CD4-positive, alpha-beta T cell (primary cell): Measurements from ENCODE around the gene LAMTOR3. TPM values are rescaled to one million over a fixed set of nuclear protein-coding genes. Genes with fewer than 3 reads are reported as not detected.

ENCODE experiments used
- ATAC-seq: fragments of 200-7000 bp; cut with Tn5 transposase; one replicate; pipeline ENCODE4 v1.10.0; 2022; ENCODE audit warnings: mild to moderate bottlenecking; ENCODE audit not compliant: poor library complexity
- CTCF ChIA-PET: fragments of 350-600 bp; sonication (Branson Sonifier 250); formaldehyde crosslinking; loops from one replicate; lab custom pipeline; 2021; ENCODE audit warnings: antibody characterized with exemption, inconsistent platforms; lab: Charles Lee
- POLR2A ChIA-PET: fragments of 350-600 bp; sonication (Branson Sonifier 250); formaldehyde crosslinking; loops from one replicate; lab custom pipeline; 2021; ENCODE audit warnings: antibody characterized with exemption, inconsistent platforms; lab: Charles Lee
- DNase-seq, 14 experiments: peaks; one replicate each; pipeline ENCODE4 v3.0.0-alpha.2; 2013 to 2020; ENCODE audit warnings: mixed read lengths in 2 of 14
- H3K27ac ChIP-seq, 2 donors: one replicate each; pipeline versions ENCODE4 v1.5.1 to v1.7.0; 2013; ENCODE audit warnings: low read length in 2 of 2, low read depth in 1 of 2, mild to moderate bottlenecking in 1 of 2
- H3K27me3 ChIP-seq, 2 experiments: 1 replicate in 1 of 2; 2 replicates in 1 of 2; pipeline versions ENCODE4 v1.6.1 to v1.7.0; 2013; ENCODE audit warnings: low read length in 2 of 2, control low read depth in 1 of 2, mild to moderate bottlenecking in 1 of 2, moderate library complexity in 1 of 2; ENCODE audit not compliant: insufficient read depth in 2 of 2, control insufficient read depth in 1 of 2
- H3K36me3 ChIP-seq: one replicate; pipeline ENCODE4 v1.6.1; 2013; ENCODE audit warnings: low read length, control low read depth; ENCODE audit not compliant: insufficient read depth
- H3K4me1 ChIP-seq: one replicate; pipeline ENCODE4 v1.6.1; 2013; ENCODE audit warnings: low read length, control low read depth; ENCODE audit not compliant: insufficient read depth
- H3K4me3 ChIP-seq: one replicate; pipeline ENCODE4 v1.5.1; 2013; ENCODE audit warnings: mild to moderate bottlenecking, low read length, moderate library complexity
- H3K9me3 ChIP-seq, 2 experiments: 1 replicate in 1 of 2; 2 replicates in 1 of 2; pipeline versions ENCODE4 v1.6.1 to v1.7.0; 2013; ENCODE audit warnings: low read length in 2 of 2, mild to moderate bottlenecking in 2 of 2, control low read depth in 1 of 2, moderate library complexity in 1 of 2; ENCODE audit not compliant: control insufficient read depth in 1 of 2, insufficient read depth in 1 of 2
- H3K27ac Mint-ChIP-seq: one replicate; pipeline ENCODE4 v1.8.0; 2020; ENCODE audit warnings: mixed read lengths
- H3K27me3 Mint-ChIP-seq: one replicate; pipeline ENCODE4 v1.8.0; 2021; ENCODE audit warnings: mixed read lengths
- H3K36me3 Mint-ChIP-seq: one replicate; pipeline ENCODE4 v1.8.0; 2021; ENCODE audit warnings: low read depth, mixed read lengths
- H3K4me1 Mint-ChIP-seq: one replicate; pipeline ENCODE4 v1.8.0; 2021; ENCODE audit warnings: low read depth, mixed read lengths
- H3K4me3 Mint-ChIP-seq: one replicate; pipeline ENCODE4 v1.8.0; 2020; ENCODE audit warnings: mild to moderate bottlenecking, mixed read lengths
- H3K9me3 Mint-ChIP-seq: one replicate; pipeline ENCODE4 v1.8.0; 2020; ENCODE audit warnings: mixed read lengths
- intact Hi-C, 2 experiments: fragments of 100-400 bp; cut with DNase I in 1 of 2; cut with micrococcal nuclease in 1 of 2; formaldehyde crosslinking; loops; one replicate each; pipeline versions ENCODE4 v1.15.1 to v1.9.0; 2023 to 2025; cut with DNase I, micrococcal nuclease
- total RNA-seq, 174 experiments: library from RNA in 2 of 174; stranded (reverse) in 2 of 174; gene quantifications; one replicate each; pipeline ENCODE4 v1.2.3 and lab custom pipeline; 2021 to 2026
- TF ChIP-seq, protein P1 (sequence below): fragments of 200-600 bp; IDR thresholded peaks from one replicate; pipeline ENCODE4 v1.8.0; 2022; ENCODE audit warnings: antibody characterized with exemption, mild to moderate bottlenecking

LAMTOR3 gene
- total RNA-seq, 2 experiments from 2014 or later: 32.0 to 32.8 TPM

DNA sequence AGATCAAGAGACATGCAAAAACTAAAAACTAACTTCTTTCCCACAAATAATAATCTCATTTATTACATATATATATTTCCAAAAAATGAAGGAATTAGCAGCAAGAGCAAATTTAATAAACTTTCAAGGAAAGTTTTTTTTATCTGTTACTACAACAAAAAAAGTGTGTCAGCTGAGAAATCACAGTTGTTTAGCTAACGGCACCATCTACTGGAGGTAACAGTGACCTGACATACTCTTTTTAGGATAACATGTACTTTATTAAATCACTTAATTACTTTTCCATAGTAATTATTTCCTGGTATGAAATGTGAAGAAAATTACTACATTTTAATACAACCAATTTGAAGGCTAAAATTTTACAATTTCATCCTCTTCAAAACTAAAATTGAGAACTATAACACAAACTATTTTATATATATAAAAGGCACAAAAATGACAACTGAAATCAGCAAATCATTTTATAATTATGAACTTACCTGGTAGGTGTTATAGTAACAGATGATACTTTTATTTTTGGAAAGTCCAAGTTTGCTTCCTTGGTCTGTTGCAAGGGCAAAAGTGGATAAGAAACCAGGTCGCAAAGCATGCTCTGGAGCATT, 9.1 kb downstream of the LAMTOR3 start:
- Histone ChIP-seq H3K36me3 (peaks cover 65% of the 10 kb centered on the region), H3K4me1 (no peaks in the 10 kb centered on the region), H3K9me3 (no peaks in the 10 kb centered on the region), H3K27me3 (no peaks in the 10 kb centered on the region), H3K4me3 (no peak overlapping the region), H3K27ac (no peak overlapping the region)
- Mint-ChIP-seq H3K36me3 (peaks cover 70% of the 10 kb centered on the region), H3K4me3 (no peak overlapping the region), H3K4me1 (peaks cover 17% of the 10 kb centered on the region), H3K9me3 (no peaks in the 10 kb centered on the region), H3K27me3 (no peaks in the 10 kb centered on the region), H3K27ac (no peak overlapping the region)
- TF ChIP-seq, protein P1, sequence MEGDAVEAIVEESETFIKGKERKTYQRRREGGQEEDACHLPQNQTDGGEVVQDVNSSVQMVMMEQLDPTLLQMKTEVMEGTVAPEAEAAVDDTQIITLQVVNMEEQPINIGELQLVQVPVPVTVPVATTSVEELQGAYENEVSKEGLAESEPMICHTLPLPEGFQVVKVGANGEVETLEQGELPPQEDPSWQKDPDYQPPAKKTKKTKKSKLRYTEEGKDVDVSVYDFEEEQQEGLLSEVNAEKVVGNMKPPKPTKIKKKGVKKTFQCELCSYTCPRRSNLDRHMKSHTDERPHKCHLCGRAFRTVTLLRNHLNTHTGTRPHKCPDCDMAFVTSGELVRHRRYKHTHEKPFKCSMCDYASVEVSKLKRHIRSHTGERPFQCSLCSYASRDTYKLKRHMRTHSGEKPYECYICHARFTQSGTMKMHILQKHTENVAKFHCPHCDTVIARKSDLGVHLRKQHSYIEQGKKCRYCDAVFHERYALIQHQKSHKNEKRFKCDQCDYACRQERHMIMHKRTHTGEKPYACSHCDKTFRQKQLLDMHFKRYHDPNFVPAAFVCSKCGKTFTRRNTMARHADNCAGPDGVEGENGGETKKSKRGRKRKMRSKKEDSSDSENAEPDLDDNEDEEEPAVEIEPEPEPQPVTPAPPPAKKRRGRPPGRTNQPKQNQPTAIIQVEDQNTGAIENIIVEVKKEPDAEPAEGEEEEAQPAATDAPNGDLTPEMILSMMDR: peak; percentile 61
- intact Hi-C loops: loop anchor here (1.0 to 5.0 kb wide), 4 partner anchors 38 to 324 kb away; no protein-coding TSS in a partner anchor
- ChIA-PET POLR2A (interaction anchor here (0.6 to 1.5 kb wide), 5 partner anchors 9 to 322 kb away, joined by 3 to 8 read pairs (median 5); partner anchors contain the start of genes DNAJB14, LAMTOR3 and TRMT10A), CTCF (interaction anchor here (0.8 to 1.2 kb wide), 4 partner anchors 64 to 161 kb away, joined by 3 to 8 read pairs (median 4); no protein-coding TSS in a partner anchor)
- ATAC-seq (peak; percentile 68), DNase-seq (peak in 7 of 14 experiments; percentile 10 to 76 (median 30))

DNA sequence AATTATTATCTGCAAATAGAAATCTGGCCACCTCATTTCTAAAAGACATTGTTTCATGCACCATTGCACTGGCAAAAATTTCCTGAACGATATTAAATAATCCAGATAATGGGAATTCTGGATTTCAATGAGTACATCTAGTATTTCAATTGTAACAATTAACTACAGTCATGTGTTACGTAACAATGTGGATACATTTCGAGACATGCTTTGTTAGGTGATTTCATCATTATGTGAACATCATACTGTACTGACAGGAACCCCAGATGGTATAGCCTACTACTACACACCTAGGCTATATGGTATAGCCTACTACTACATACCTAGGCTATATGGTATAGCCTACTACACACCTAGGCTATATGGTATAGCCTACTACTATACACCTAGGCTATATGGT, 14.8 kb downstream of the LAMTOR3 start:
- POLR2A ChIA-PET: interaction anchor here (1.2 kb wide), 1 partner anchor 62 kb away, joined by 3 read pairs; no protein-coding TSS in a partner anchor
- Mint-ChIP-seq H3K36me3 (peaks cover 66% of the 10 kb centered on the region), H3K27ac (no peak overlapping the region)

DNA sequence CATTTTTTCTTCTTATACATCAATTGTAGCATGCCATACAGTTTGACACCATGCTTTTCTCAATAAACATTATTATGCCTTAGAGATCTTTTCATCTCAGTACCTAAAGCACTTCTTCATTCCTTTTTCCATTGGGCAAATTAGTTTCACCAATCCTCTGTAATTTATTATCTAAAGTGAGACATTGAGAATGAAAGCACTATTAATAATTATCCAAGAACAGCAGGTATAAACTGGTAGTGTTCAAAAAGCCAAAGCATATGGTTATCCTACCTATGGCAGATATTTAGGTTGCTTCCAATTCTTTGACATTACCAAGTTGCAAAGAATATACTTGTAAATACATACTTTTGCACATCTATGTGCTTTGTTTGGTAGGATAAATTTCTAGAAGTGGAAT, 15.6 kb downstream of the LAMTOR3 start:
- no peaks in the 10 kb centered on the region for H3K4me1 Mint-ChIP-seq
- DNase-seq (no peak), ATAC-seq (no peak)
- no peaks in the 10 kb centered on the region for H3K27me3 Mint-ChIP-seq
- H3K9me3 Mint-ChIP-seq: no peaks in the 10 kb centered on the region
- ChIA-PET POLR2A (interaction anchor here (1.2 kb wide), 1 partner anchor 61 kb away, joined by 3 read pairs; no protein-coding TSS in a partner anchor), CTCF (no interaction called here)
- TF ChIP-seq, protein P1: no peak
- Histone ChIP-seq H3K27me3 (no peaks in the 10 kb centered on the region), H3K9me3 (no peaks in the 10 kb centered on the region), H3K27ac (no peak overlapping the region), H3K36me3 (peaks cover 56% of the 10 kb centered on the region), H3K4me1 (no peaks in the 10 kb centered on the region), H3K4me3 (no peak overlapping the region)
- intact Hi-C loops: no loop called here
- H3K27ac Mint-ChIP-seq: no peak overlapping the region
- no peak overlapping the region for H3K4me3 Mint-ChIP-seq
- peaks cover 61% of the 10 kb centered on the region for H3K36me3 Mint-ChIP-seq

More for the DNA sequence above, 14.8 kb downstream of the LAMTOR3 start:
- H3K4me1 ChIP-seq: no peaks in the 10 kb centered on the region
- ATAC-seq: no peak
- H3K27me3 ChIP-seq: no peaks in the 10 kb centered on the region
- CTCF ChIA-PET: interaction anchor here (1.3 kb wide), 1 partner anchor 69 kb away, joined by 3 read pairs; no protein-coding TSS in a partner anchor
- peaks cover 65% of the 10 kb centered on the region for H3K36me3 ChIP-seq
- TF ChIP-seq, protein P1: no peak
- H3K27ac ChIP-seq: no peak overlapping the region
- Mint-ChIP-seq H3K4me3 (no peak overlapping the region), H3K27me3 (no peaks in the 10 kb centered on the region), H3K4me1 (no peaks in the 10 kb centered on the region), H3K9me3 (no peaks in the 10 kb centered on the region)
- intact Hi-C loops: no loop called here
- H3K4me3 ChIP-seq: no peak overlapping the region
- no peaks in the 10 kb centered on the region for H3K9me3 ChIP-seq
- DNase-seq: no peak
